Parathyroid adenoma (tissue), 2 donors: ENCODE results near the gene TAF1A.

Source experiments
- H2AFZ ChIP-seq: fragments of 300-600 bp; sonication (generic); one replicate; pipeline ENCODE4 v1.7.0; 2017; ENCODE audit warnings: antibody characterized with exemption, mild to moderate bottlenecking
- H3K27ac ChIP-seq: fragments of 300-600 bp; sonication (generic); one replicate; pipeline ENCODE4 v1.7.0; 2017
- H3K27me3 ChIP-seq: fragments of 300-600 bp; sonication (generic); one replicate; pipeline ENCODE4 v1.7.0; 2017; ENCODE audit warnings: low read length; ENCODE audit not compliant: control insufficient read depth, insufficient read depth
- H3K36me3 ChIP-seq: fragments of 300-600 bp; sonication (generic); one replicate; pipeline ENCODE4 v1.7.0; 2017; ENCODE audit warnings: low read length; ENCODE audit not compliant: control insufficient read depth, insufficient read depth
- H3K4me1 ChIP-seq: fragments of 300-600 bp; sonication (generic); one replicate; pipeline ENCODE4 v1.7.0; 2017; ENCODE audit warnings: control low read depth
- H3K4me2 ChIP-seq: fragments of 300-600 bp; sonication (generic); one replicate; pipeline ENCODE4 v1.7.0; 2017; ENCODE audit warnings: low read length
- H3K4me3 ChIP-seq: fragments of 300-600 bp; sonication (generic); one replicate; pipeline ENCODE4 v1.7.0; 2017; ENCODE audit warnings: low read depth, low read length
- H3K79me2 ChIP-seq: fragments of 300-600 bp; sonication (generic); one replicate; pipeline ENCODE4 v1.7.0; 2017; ENCODE audit warnings: control low read depth
- H3K9ac ChIP-seq: fragments of 300-600 bp; sonication (generic); one replicate; pipeline ENCODE4 v1.7.0; 2017; ENCODE audit warnings: mild to moderate bottlenecking
- H3K9me3 ChIP-seq: fragments of 300-600 bp; sonication (generic); one replicate; pipeline ENCODE4 v1.7.0; 2017; ENCODE audit warnings: low read length; ENCODE audit not compliant: control insufficient read depth
- TF ChIP-seq, protein P1 (sequence below): fragments of 300-600 bp; sonication (generic); IDR thresholded peaks from one replicate; pipeline ENCODE4 v1.7.0; 2017; ENCODE audit warnings: antibody characterized with exemption, mild to moderate bottlenecking
- donor health status: primary hyperparathyroidism.

TAF1A gene

GRCh38 chr1:222601257-222601656 is 11.5 kb upstream of the TAF1A start:
- Histone ChIP-seq H3K4me3 (no peak overlapping the region), H3K9ac (no peak overlapping the region), H3K4me1 (no peaks in the 10 kb centered on the region), H3K4me2 (no peak overlapping the region), H3K27ac (no peak overlapping the region), H3K79me2 (no peaks in the 10 kb centered on the region), H3K9me3 (no peaks in the 10 kb centered on the region), H3K36me3 (no peaks in the 10 kb centered on the region), H3K27me3 (no peaks in the 10 kb centered on the region), H2AFZ (no peak overlapping the region)
- TF ChIP-seq, protein P1, sequence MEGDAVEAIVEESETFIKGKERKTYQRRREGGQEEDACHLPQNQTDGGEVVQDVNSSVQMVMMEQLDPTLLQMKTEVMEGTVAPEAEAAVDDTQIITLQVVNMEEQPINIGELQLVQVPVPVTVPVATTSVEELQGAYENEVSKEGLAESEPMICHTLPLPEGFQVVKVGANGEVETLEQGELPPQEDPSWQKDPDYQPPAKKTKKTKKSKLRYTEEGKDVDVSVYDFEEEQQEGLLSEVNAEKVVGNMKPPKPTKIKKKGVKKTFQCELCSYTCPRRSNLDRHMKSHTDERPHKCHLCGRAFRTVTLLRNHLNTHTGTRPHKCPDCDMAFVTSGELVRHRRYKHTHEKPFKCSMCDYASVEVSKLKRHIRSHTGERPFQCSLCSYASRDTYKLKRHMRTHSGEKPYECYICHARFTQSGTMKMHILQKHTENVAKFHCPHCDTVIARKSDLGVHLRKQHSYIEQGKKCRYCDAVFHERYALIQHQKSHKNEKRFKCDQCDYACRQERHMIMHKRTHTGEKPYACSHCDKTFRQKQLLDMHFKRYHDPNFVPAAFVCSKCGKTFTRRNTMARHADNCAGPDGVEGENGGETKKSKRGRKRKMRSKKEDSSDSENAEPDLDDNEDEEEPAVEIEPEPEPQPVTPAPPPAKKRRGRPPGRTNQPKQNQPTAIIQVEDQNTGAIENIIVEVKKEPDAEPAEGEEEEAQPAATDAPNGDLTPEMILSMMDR: no peak

DNA sequence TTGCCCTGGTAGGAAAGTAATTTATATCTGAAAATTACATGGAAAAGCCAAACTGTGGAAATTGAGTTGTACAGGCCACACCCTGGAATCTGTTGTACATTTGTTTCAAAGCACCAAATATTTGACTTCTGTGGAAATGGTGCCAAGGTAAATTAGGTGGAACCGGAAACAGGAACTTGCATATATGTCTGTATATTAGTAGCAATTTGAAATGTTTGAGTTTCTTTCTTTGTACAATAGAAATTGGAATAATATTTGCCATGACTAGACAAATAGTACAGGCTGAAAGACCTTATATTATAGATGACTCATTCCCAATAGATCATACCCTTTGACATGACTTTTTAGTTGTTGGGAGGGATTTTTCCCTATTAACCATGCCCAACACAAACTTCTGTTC is 10.5 kb upstream of the TAF1A start:
- Histone ChIP-seq H2AFZ (no peak overlapping the region), H3K36me3 (no peaks in the 10 kb centered on the region), H3K4me2 (no peak overlapping the region), H3K27ac (no peak overlapping the region), H3K4me3 (no peak overlapping the region), H3K9me3 (no peaks in the 10 kb centered on the region), H3K27me3 (no peaks in the 10 kb centered on the region), H3K9ac (no peak overlapping the region), H3K4me1 (no peaks in the 10 kb centered on the region), H3K79me2 (no peaks in the 10 kb centered on the region)
- TF ChIP-seq, protein P1: no peak

DNA sequence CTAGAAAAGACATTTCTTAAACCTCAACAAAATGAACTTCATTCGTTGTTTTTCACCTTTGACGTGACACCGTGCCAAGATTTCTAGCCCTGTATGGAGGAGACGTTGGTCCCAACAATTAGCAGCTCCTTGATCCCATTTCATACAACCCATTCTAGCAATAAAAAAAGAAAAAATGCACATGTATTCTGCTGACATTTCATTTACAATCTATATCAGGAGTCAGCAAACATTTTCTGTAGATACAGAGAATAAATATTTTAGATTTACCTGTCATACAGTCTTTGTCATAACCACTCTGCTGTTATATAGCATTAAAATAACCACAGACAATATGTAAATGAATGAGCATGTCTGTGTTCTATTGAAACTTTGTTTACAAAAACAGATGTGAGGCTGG is 7.0 kb upstream of the TAF1A start:
- no peak overlapping the region for H3K4me3 ChIP-seq
- no peaks in the 10 kb centered on the region for H3K36me3 ChIP-seq
- no peaks in the 10 kb centered on the region for H3K27me3 ChIP-seq
- H3K4me1 ChIP-seq: no peaks in the 10 kb centered on the region
- no peaks in the 10 kb centered on the region for H3K9me3 ChIP-seq
- H3K9ac ChIP-seq: no peak overlapping the region
- H3K79me2 ChIP-seq: no peaks in the 10 kb centered on the region
- no peak overlapping the region for H2AFZ ChIP-seq
- H3K27ac ChIP-seq: no peak overlapping the region
- H3K4me2 ChIP-seq: no peak overlapping the region
- TF ChIP-seq, protein P1: no peak

- Histone ChIP-seq H3K9me3 (no peaks in the 10 kb centered on the region), H3K36me3 (no peaks in the 10 kb centered on the region), H3K4me1 (no peaks in the 10 kb centered on the region), H3K27me3 (no peaks in the 10 kb centered on the region), H3K27ac (no peak overlapping the region), H3K79me2 (no peaks in the 10 kb centered on the region), H3K9ac (no peak overlapping the region), H3K4me2 (no peak overlapping the region), H3K4me3 (no peak overlapping the region), H2AFZ (no peak overlapping the region)
- TF ChIP-seq, protein P1: no peak
Observed at GRCh38 chr1:222594789-222595188, 5.1 kb upstream of the TAF1A start.

GRCh38 chr1:222592171-222592570 is 2.4 kb upstream of the TAF1A start:
- no peak overlapping the region for H3K27ac ChIP-seq
- TF ChIP-seq, protein P1: no peak
- H3K9me3 ChIP-seq: no peaks in the 10 kb centered on the region
- H3K9ac ChIP-seq: no peak overlapping the region
- H3K27me3 ChIP-seq: no peaks in the 10 kb centered on the region
- H2AFZ ChIP-seq: no peak overlapping the region
- no peaks in the 10 kb centered on the region for H3K36me3 ChIP-seq
- no peak overlapping the region for H3K4me2 ChIP-seq
- H3K4me1 ChIP-seq: no peaks in the 10 kb centered on the region
- H3K79me2 ChIP-seq: no peaks in the 10 kb centered on the region
- H3K4me3 ChIP-seq: no peak overlapping the region
